ENCODE measurements around the gene OTOP2.
"Not testable (repeated sequence)": the region's sequence is repeated elsewhere in the genome, so short reads cannot be mapped to it uniquely, and the experiment has no call there.

GRCh38 chr17:74909097-74909496, 15.0 kb upstream of the OTOP2 start:
- TF ChIP-seq CTCF (IDR thresholded peaks at IDR 0.05; ENCODE audit: insufficient read depth, low read length); REST (IDR thresholded peaks at IDR 0.05; ENCODE audit: insufficient replicate concordance, low read depth); POLR2AphosphoS5 (IDR thresholded peaks at IDR 0.05; ENCODE audit: low read depth): not testable (repeated sequence)
